Measurements from ENCODE around the gene TMEM233. TPM values are rescaled to one million over a fixed set of nuclear protein-coding genes. Genes with fewer than 3 reads are reported as not detected.

Gene TMEM233
- total and polyA plus RNA-seq, 2 experiments from 2014 or later = 0.33 TPM; not detected in 1

DNA sequence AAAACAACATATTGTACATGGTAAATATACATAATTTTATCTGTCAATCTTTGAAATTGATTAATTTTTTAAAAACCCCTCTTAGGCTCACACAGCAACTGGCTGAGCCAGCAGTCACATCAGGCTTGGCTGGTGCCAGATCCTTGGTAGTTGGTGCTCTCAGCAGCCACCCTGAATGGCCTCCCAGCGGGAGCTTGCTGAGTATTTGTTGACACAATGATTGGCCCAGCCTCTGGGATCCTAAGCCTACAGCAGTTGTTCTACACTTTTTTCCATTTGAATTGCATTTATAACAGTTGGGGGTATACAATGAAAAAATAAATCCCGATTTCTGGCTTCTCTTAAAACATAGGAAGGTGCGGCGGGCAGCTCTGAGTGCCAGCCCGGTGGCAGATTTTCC is 85.5 kb downstream of the TMEM233 start:
- DNase-seq = no peak
- Histone ChIP-seq H3K9me2 (ENCODE audit: insufficient read depth) (no peaks in the 10 kb centered on the region), H2AFZ (no peak overlapping the region), H3K79me2 (ENCODE audit: insufficient read depth) (no peaks in the 10 kb centered on the region), H3K4me2 (ENCODE audit: unreplicated experiment) (no peak overlapping the region), H3K27ac (no peak overlapping the region), H3K9me3 (ENCODE audit: low read depth) (no peaks in the 10 kb centered on the region), H3K27me3 (replicated peaks; ENCODE audit: insufficient read depth) (no peaks in the 10 kb centered on the region), H4K20me1 (ENCODE audit: insufficient read depth) (no peaks in the 10 kb centered on the region), H3F3A (ENCODE audit: insufficient read depth) (peaks cover 15% of the 10 kb centered on the region), H3K4me1 (ENCODE audit: insufficient read depth) (peaks cover 8% of the 10 kb centered on the region), H3K9ac (no peak overlapping the region), H3K4me3 (no peak overlapping the region), H3K36me3 (ENCODE audit: low read depth) (peaks cover 42% of the 10 kb centered on the region)
- 94 to 97% methylated on average over 5 of the region's 5 CpGs for WGBS, 2 experiments (ENCODE audit: low coverage in 1 of 2, low lambda C conversion rate in 2 of 2, missing lambda C conversion rate in 2 of 2)
- TF ChIP-seq EZH2phosphoT487 (IDR thresholded peaks at IDR 0.05; ENCODE audit: insufficient read depth, low read depth) = no peak
- no peak for TF ChIP-seq EZH2 (IDR thresholded peaks at IDR 0.05; ENCODE audit: insufficient read depth, poor library complexity, severe bottlenecking)
- in situ Hi-C loops (cut with MboI) = no loop called here

DNA sequence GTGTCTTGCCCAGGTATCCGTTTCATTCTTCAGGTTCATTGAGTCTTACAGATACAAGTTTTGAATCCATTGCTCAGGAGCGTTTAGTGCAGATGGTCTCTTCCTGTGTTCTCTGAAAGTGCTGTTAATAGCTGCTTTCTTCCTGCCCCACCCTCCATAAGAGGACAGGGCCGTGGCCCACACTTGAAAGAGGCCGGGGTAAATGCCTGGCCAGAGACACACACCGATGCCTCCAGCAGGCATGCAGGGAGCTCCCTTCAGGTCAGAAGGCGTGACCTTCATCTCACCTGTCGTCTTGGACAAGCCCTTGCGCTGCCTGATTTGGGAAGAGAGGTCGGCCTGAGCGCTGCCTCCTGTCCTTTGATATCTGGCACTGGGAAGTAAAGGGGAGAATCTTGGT is 85.9 kb downstream of the TMEM233 start:
- no peak overlapping the region for H2AFZ ChIP-seq
- no peaks in the 10 kb centered on the region for H4K20me1 ChIP-seq (ENCODE audit: insufficient read depth)
- H3K27ac ChIP-seq = no peak overlapping the region
- no peak overlapping the region for H3K4me2 ChIP-seq (ENCODE audit: unreplicated experiment)
- no peaks in the 10 kb centered on the region for H3K79me2 ChIP-seq (ENCODE audit: insufficient read depth)
- no peaks in the 10 kb centered on the region for H3K9me3 ChIP-seq (ENCODE audit: low read depth)
- in situ Hi-C loops (cut with MboI) = no loop called here
- DNase-seq = no peak
- no peak overlapping the region for H3K4me3 ChIP-seq
- no peaks in the 10 kb centered on the region for H3K9me2 ChIP-seq (ENCODE audit: insufficient read depth)
- peaks cover 15% of the 10 kb centered on the region for H3F3A ChIP-seq (ENCODE audit: insufficient read depth)
- TF ChIP-seq EZH2 (IDR thresholded peaks at IDR 0.05; ENCODE audit: insufficient read depth, poor library complexity, severe bottlenecking) (no peak), EZH2phosphoT487 (IDR thresholded peaks at IDR 0.05; ENCODE audit: insufficient read depth, low read depth) (no peak)
- H3K36me3 ChIP-seq (ENCODE audit: low read depth) = peaks cover 42% of the 10 kb centered on the region
- WGBS, 2 experiments (ENCODE audit: low coverage in 1 of 2, low lambda C conversion rate in 2 of 2, missing lambda C conversion rate in 2 of 2) = 90 to 94% methylated on average over 10 of the region's 10 CpGs
- peaks cover 8% of the 10 kb centered on the region for H3K4me1 ChIP-seq (ENCODE audit: insufficient read depth)
- no peaks in the 10 kb centered on the region for H3K27me3 ChIP-seq (replicated peaks; ENCODE audit: insufficient read depth)
- no peak overlapping the region for H3K9ac ChIP-seq

DNA sequence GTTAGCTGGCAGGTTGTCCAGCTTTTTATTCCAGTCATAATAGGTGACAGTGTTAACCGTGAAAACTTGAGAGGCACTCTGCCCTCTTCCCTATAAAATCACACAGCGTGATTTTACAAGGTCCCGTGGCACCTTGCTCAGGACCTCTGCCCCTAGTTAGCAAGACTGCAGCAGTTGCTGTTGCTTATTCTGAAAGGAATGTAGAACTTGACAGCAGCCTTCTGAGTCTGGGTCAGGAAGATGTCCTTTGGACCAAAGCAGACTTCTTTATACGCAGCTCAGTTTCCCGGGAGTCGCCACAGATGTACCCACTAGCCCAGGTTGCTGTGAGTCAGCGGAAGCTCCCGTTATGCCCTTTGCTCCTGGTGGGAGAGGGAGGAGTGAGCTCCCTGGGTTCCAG is 87.5 kb downstream of the TMEM233 start:
- Histone ChIP-seq H3K79me2 (ENCODE audit: insufficient read depth) (no peaks in the 10 kb centered on the region), H3K36me3 (ENCODE audit: low read depth) (peaks cover 34% of the 10 kb centered on the region), H3K4me1 (ENCODE audit: insufficient read depth) (peaks cover 8% of the 10 kb centered on the region), H3K27me3 (replicated peaks; ENCODE audit: insufficient read depth) (no peaks in the 10 kb centered on the region), H3K27ac (no peak overlapping the region), H2AFZ (no peak overlapping the region), H3K4me2 (ENCODE audit: unreplicated experiment) (no peak overlapping the region), H3K9me3 (ENCODE audit: low read depth) (no peaks in the 10 kb centered on the region), H3K9ac (no peak overlapping the region), H3K9me2 (ENCODE audit: insufficient read depth) (no peaks in the 10 kb centered on the region), H3F3A (ENCODE audit: insufficient read depth) (peaks cover 15% of the 10 kb centered on the region), H3K4me3 (no peak overlapping the region), H4K20me1 (ENCODE audit: insufficient read depth) (no peaks in the 10 kb centered on the region)
- no peak for DNase-seq
- in situ Hi-C loops (cut with MboI) = no loop called here
- WGBS, 2 experiments (ENCODE audit: low coverage in 1 of 2, low lambda C conversion rate in 2 of 2, missing lambda C conversion rate in 2 of 2) = 88 to 90% methylated on average over 8 of the region's 8 CpGs
- TF ChIP-seq EZH2phosphoT487 (IDR thresholded peaks at IDR 0.05; ENCODE audit: insufficient read depth, low read depth) = no peak
- TF ChIP-seq EZH2 (IDR thresholded peaks at IDR 0.05; ENCODE audit: insufficient read depth, poor library complexity, severe bottlenecking) = no peak

DNA sequence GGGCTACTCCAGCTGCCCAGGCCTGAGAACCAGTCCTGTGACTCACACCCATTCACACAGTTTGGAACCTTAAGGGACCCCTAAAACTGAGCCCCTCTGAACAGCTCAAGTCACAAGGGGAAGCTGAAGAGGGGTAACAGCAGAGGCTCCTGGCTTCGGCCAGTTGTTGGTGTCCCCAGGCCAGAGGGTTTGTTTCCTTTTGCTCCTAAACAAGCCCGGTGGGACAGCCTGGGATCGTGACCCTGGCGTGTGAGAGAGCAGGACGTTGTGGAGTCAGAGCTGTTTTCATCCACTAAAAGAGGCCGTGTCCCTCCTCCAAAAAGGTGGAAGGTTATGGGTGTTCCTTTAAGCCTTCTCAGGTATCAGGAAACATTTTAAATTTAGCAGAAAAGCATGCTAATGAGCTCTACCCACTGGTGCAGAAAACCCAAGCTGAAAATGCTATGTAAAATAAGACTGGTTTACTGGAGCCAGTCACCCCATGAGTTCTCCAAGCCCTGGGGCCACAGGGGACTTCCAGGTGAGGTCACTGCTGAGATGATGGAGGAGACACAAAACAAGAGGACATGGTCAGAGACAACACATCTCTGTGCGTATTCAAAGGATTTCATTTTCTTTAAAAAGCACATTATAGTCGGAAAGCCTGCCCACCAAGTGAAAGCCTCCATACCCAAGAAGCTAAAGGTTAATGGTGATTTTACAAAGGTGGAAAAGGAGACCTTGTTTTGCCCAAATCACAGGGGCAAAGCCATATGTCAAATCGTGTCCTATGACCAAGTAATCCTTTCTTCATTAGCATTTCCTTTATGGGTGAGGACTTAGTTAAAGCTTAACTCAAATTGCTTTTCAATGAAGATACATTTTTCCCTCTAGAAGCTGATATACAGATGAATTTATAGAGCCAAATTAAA is 88.4 kb downstream of the TMEM233 start:
- H3K9me3 ChIP-seq (ENCODE audit: low read depth) = no peaks in the 10 kb centered on the region
- no peak overlapping the region for H3K9ac ChIP-seq
- peaks cover 15% of the 10 kb centered on the region for H3F3A ChIP-seq (ENCODE audit: insufficient read depth)
- no peaks in the 10 kb centered on the region for H3K27me3 ChIP-seq (replicated peaks; ENCODE audit: insufficient read depth)
- H3K9me2 ChIP-seq (ENCODE audit: insufficient read depth) = no peaks in the 10 kb centered on the region
- in situ Hi-C loops (cut with MboI) = no loop called here
- no peak for DNase-seq
- no peak overlapping the region for H3K4me3 ChIP-seq
- TF ChIP-seq EZH2 (IDR thresholded peaks at IDR 0.05; ENCODE audit: insufficient read depth, poor library complexity, severe bottlenecking) (no peak), EZH2phosphoT487 (IDR thresholded peaks at IDR 0.05; ENCODE audit: insufficient read depth, low read depth) (no peak)
- H4K20me1 ChIP-seq (ENCODE audit: insufficient read depth) = no peaks in the 10 kb centered on the region
- WGBS, 2 experiments (ENCODE audit: low coverage in 1 of 2, low lambda C conversion rate in 2 of 2, missing lambda C conversion rate in 2 of 2) = 82% methylated on average over 9 of the region's 9 CpGs
- no peak overlapping the region for H3K4me2 ChIP-seq (ENCODE audit: unreplicated experiment)
- peaks cover 8% of the 10 kb centered on the region for H3K4me1 ChIP-seq (ENCODE audit: insufficient read depth)
- no peaks in the 10 kb centered on the region for H3K79me2 ChIP-seq (ENCODE audit: insufficient read depth)
- no peak overlapping the region for H3K27ac ChIP-seq
- H3K36me3 ChIP-seq (ENCODE audit: low read depth) = peaks cover 28% of the 10 kb centered on the region
- no peak overlapping the region for H2AFZ ChIP-seq
